Duodenal mucosa (tissue), 2 donors: Measurements from ENCODE around the gene SPACDR.
A peak's percentile ranks its signal among the peaks of the same experiment; 100 is the strongest.

Experiments used
- H3K27ac ChIP-seq: one replicate; pipeline ENCODE4 v1.7.0; 2013; ENCODE audit warnings: low read depth, low read length
- H3K27me3 ChIP-seq, 2 donors: one replicate each; pipeline ENCODE4 v1.7.0; 2013; ENCODE audit warnings: low read length in 2 of 2, control low read depth in 1 of 2; ENCODE audit not compliant: insufficient read depth in 2 of 2, control insufficient read depth in 1 of 2
- H3K36me3 ChIP-seq, 2 donors: one replicate each; pipeline ENCODE4 v1.7.0; 2013; ENCODE audit warnings: low read length in 2 of 2, control low read depth in 1 of 2; ENCODE audit not compliant: insufficient read depth in 2 of 2, control insufficient read depth in 1 of 2
- H3K4me1 ChIP-seq, 2 donors: one replicate each; pipeline ENCODE4 v1.7.0; 2013; ENCODE audit warnings: low read length in 2 of 2, control low read depth in 1 of 2; ENCODE audit not compliant: insufficient read depth in 2 of 2, control insufficient read depth in 1 of 2
- H3K4me3 ChIP-seq, 2 donors: one replicate each; pipeline ENCODE4 v1.7.0; 2013; ENCODE audit warnings: low read length in 2 of 2, low read depth in 1 of 2
- H3K9ac ChIP-seq, 2 donors: one replicate each; pipeline ENCODE4 v1.7.0; 2013; ENCODE audit warnings: low read length in 2 of 2, low read depth in 1 of 2
- H3K9me3 ChIP-seq, 2 donors: one replicate each; pipeline ENCODE4 v1.7.0; 2013; ENCODE audit warnings: low read length in 2 of 2, control low read depth in 1 of 2; ENCODE audit not compliant: control insufficient read depth in 1 of 2

The SPACDR gene

GRCh38 chr7:100476101-100476780, 12.2 kb upstream of the SPACDR start:
- peaks cover 30 to 32% of the 10 kb centered on the region in 2 donors for H3K4me1 ChIP-seq
- H3K9ac ChIP-seq: peak overlapping the region; percentile 11 to 51
- H3K9me3 ChIP-seq: no peaks in the 10 kb centered on the region
- H3K27ac ChIP-seq: no peak overlapping the region
- H3K4me3 ChIP-seq: peak overlapping the region; percentile 93
- H3K36me3 ChIP-seq: peaks cover 5 to 10% of the 10 kb centered on the region in 2 donors
- no peaks in the 10 kb centered on the region for H3K27me3 ChIP-seq

- Histone ChIP-seq H3K27me3 (no peaks in the 10 kb centered on the region), H3K4me3 (peak overlapping the region in 1 of 2 donors; percentile 15), H3K36me3 (peaks cover 5 to 10% of the 10 kb centered on the region in 2 donors), H3K9ac (no peak overlapping the region), H3K9me3 (no peaks in the 10 kb centered on the region), H3K4me1 (peaks cover 30 to 32% of the 10 kb centered on the region in 2 donors), H3K27ac (no peak overlapping the region)
Observed at GRCh38 chr7:100475549-100475948, 11.5 kb upstream of the SPACDR start.

GRCh38 chr7:100472854-100473499, 8.9 kb upstream of the SPACDR start:
- no peak overlapping the region for H3K9ac ChIP-seq
- peaks cover 26 to 32% of the 10 kb centered on the region in 2 donors for H3K4me1 ChIP-seq
- no peaks in the 10 kb centered on the region for H3K9me3 ChIP-seq
- H3K4me3 ChIP-seq: no peak overlapping the region
- H3K27ac ChIP-seq: no peak overlapping the region
- peaks cover 5 to 10% of the 10 kb centered on the region in 2 donors for H3K36me3 ChIP-seq
- no peaks in the 10 kb centered on the region for H3K27me3 ChIP-seq

GRCh38 chr7:100472121-100472851, 8.2 kb upstream of the SPACDR start:
- Histone ChIP-seq H3K9me3 (no peaks in the 10 kb centered on the region), H3K27ac (no peak overlapping the region), H3K36me3 (peaks cover 5 to 13% of the 10 kb centered on the region in 2 donors), H3K4me1 (peaks cover 26 to 32% of the 10 kb centered on the region in 2 donors), H3K4me3 (no peak overlapping the region), H3K9ac (no peak overlapping the region), H3K27me3 (no peaks in the 10 kb centered on the region)

- no peak overlapping the region for H3K9ac ChIP-seq
- H3K9me3 ChIP-seq: no peaks in the 10 kb centered on the region
- no peaks in the 10 kb centered on the region for H3K27me3 ChIP-seq
- peaks cover 5 to 20% of the 10 kb centered on the region in 2 donors for H3K36me3 ChIP-seq
- peaks cover 13 to 20% of the 10 kb centered on the region in 2 donors for H3K4me1 ChIP-seq
- H3K4me3 ChIP-seq: no peak overlapping the region
- no peak overlapping the region for H3K27ac ChIP-seq
Observed at GRCh38 chr7:100471021-100471420, 7.0 kb upstream of the SPACDR start.

- H3K9ac ChIP-seq: no peak overlapping the region
- H3K36me3 ChIP-seq: peaks cover 5 to 19% of the 10 kb centered on the region in 2 donors
- H3K27me3 ChIP-seq: no peaks in the 10 kb centered on the region
- no peaks in the 10 kb centered on the region for H3K9me3 ChIP-seq
- peaks cover 6 to 12% of the 10 kb centered on the region in 2 donors for H3K4me1 ChIP-seq
- no peak overlapping the region for H3K27ac ChIP-seq
- no peak overlapping the region for H3K4me3 ChIP-seq
Observed at GRCh38 chr7:100469227-100470044, 5.4 kb upstream of the SPACDR start.

GRCh38 chr7:100467638-100468373, 3.7 kb upstream of the SPACDR start:
- Histone ChIP-seq H3K27me3 (no peaks in the 10 kb centered on the region), H3K27ac (no peak overlapping the region), H3K4me3 (no peak overlapping the region), H3K9ac (no peak overlapping the region), H3K9me3 (no peaks in the 10 kb centered on the region), H3K36me3 (peaks cover 0 to 12% of the 10 kb centered on the region in 2 donors), H3K4me1 (peaks cover 2 to 8% of the 10 kb centered on the region in 2 donors)

- Histone ChIP-seq H3K9ac (no peak overlapping the region), H3K9me3 (no peaks in the 10 kb centered on the region), H3K27me3 (no peaks in the 10 kb centered on the region), H3K4me3 (no peak overlapping the region), H3K27ac (no peak overlapping the region), H3K36me3 (peaks cover 0 to 9% of the 10 kb centered on the region in 2 donors), H3K4me1 (peaks cover 0 to 5% of the 10 kb centered on the region in 2 donors)
Observed at GRCh38 chr7:100466653-100467605, 2.9 kb upstream of the SPACDR start.
